HG03378 (cell line): ENCODE measurements around the gene CCDC184.

Experiments used
- ATAC-seq: cut with Tn5 transposase; IDR thresholded peaks from one replicate; pipeline ENCODE4 v1.9.1; 2021; ENCODE audit warnings: mild to moderate bottlenecking, moderate library complexity; ENCODE audit not compliant: unreplicated experiment

Gene CCDC184

DNA sequence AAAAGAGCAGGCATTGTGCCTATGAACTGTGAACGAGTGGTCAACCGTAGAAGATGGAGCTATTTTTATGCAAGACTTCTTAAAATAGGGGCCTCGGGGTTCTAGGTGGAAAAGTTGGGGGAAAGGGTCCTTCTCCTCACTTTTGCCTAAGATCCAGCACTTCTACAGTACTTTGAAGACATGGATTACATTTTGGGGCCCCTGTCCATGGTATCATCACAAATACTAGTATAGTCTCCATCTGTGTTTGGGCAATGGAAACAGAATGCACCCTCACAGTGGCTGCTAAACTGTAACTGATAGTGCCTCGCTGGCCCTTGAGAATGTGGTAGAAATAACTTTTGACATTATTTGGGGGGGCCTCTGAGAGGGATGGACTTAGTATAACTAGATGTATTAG lies 5.5 kb upstream of the CCDC184 start:
- no peak for ATAC-seq

DNA sequence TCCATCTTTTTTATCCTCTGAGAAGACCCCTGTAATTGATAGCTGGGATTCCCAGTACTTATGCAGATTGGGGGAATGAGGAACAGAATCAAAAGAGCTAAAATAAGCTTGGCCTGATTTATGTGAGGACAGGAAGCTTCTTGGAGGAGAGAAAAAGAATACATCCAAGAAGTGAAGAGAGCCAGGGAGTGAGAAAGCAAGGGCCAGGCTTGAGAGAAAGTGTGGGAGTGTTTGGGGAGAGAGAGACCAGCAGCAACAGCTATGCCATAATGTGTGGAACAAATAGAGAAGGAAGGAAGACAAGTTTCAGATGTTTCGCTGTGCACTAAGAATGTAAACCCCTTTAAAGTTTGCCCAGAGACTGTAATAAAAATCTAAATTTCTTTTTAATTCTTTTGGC lies 4.0 kb upstream of the CCDC184 start:
- ATAC-seq: no peak

DNA sequence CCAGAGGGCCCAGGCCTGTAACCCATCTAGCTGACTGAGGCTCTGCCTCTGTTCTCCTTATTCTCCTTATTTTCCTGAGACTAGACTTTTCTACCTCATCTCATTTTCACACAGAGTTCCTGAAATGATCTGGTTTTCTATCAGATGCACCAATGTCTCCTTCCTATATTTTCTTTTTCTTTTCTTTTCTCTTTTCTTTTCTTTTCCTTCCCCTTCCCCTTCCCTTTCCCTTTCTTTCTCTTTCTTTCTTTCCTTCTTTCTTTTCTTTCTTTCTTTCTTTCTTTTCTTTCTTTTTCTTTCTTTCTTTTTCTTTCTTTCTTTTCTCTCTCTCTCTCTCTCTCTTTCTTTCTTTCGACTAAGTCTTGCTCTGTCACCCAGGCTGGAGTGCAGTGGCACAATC lies 3.0 kb upstream of the CCDC184 start:
- ATAC-seq: no peak

DNA sequence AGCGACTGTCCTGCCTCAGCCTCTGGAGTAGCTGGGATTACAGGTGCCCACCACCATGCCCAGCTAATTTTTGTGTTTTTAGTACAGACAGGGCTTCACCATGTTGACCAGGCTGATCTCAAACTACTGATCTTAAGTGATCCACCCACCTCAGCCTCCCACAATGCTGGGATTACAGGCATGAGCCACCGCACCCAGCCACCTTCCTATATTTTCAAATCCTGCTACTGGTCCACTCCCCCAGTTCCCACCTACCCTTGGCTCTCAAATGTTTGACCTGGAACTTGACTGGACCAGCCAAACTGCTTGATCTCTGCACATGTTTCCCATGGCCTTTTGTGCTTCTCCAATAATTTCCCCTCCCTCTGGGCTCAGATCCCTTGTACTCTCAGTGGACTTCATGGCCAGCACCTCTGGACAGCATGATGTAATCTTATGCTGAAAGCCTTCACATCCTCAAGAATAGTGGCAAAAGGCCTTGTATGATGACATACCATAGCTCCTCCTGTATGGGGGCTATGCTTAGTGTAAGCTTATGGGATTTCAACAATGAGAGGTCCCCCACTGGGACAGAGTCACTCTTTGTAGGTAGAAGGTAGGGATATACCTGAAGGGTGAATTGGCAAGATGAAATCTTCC lies 2.5 kb upstream of the CCDC184 start:
- no peak for ATAC-seq

GRCh38 chr12:48182631-48183030 lies 813 bp upstream of the CCDC184 start:
- ATAC-seq: no peak

DNA sequence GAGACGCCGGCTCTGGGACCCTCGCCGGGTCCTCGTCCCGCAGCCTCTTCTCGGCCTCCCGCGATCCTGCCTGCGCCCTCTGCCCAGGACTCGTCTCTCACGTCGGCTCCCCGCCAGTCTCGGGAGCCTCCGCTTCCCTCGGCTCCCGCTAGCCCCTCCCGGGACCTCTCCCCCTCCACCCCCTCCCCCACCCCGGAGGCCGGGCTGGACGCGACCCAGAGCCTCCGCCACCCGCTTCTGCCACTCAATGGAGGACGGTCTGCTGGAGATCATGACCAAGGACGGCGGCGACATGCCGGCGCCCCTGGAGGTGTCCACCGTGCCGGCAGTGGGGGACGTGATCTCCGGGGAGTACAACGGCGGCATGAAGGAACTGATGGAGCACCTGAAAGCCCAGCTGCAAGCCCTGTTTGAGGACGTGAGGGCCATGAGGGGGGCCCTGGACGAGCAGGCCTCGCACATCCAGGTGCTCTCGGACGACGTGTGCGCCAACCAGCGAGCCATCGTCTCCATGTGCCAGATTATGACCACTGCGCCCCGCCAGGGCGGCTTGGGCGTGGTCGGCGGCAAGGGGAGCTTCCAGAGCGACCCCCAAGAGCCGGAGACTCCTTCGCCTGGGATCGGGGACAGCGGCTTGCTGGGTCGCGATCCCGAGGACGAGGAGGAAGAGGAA lies 568 bp downstream of the CCDC184 start:
- no peak for ATAC-seq

DNA sequence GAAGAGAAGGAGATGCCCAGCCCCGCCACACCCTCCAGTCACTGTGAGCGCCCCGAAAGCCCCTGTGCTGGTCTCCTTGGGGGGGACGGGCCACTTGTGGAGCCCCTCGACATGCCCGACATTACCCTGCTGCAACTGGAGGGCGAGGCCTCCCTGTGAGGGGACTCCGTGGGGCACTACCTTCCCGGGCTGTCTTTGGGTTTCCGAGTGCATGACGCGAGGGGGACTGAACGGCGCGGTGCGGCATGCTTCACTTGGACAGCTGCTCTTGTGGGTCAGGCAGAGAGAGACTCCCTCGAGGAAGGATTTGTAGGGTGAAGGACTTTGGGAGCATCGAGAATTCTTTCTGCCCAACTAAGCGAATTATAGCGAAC lies 1.1 kb downstream of the CCDC184 start:
- ATAC-seq: no peak

DNA sequence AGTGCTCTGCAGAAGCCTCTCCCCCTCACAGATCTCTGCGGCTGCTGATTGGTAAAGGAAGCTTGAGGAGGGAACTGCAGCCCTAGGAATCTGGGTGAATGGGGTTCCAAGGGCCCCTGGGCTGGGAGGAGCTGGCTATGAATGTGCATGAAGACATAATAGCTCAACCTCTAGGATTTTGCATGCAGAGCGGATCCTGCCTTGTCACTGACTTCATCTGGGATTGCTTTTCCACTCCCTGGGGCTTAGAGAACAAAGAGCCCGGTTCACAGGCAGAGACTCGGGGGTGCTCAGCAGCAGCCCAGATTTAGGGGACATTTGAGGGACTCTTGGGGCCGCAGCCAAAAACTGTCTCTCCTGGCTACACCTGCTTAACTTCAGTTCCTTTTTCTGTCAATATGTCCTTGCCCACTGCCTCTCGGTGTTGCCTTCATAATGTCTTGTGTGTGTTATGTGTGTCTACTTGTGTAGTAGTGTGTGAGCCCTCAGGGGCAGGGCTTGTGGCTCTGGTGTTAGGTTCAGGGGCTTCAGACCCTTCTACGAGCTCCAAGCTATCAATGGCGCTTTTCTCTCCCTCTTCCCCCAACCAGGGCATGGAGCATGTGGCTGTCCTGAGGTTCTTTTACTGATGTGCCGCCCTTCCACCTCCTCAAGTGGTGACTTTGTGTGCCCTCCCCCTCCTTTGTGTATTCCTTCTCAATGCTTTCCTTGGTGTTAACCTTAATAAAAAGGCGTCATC lies 1.9 kb downstream of the CCDC184 start:
- ATAC-seq: no peak

DNA sequence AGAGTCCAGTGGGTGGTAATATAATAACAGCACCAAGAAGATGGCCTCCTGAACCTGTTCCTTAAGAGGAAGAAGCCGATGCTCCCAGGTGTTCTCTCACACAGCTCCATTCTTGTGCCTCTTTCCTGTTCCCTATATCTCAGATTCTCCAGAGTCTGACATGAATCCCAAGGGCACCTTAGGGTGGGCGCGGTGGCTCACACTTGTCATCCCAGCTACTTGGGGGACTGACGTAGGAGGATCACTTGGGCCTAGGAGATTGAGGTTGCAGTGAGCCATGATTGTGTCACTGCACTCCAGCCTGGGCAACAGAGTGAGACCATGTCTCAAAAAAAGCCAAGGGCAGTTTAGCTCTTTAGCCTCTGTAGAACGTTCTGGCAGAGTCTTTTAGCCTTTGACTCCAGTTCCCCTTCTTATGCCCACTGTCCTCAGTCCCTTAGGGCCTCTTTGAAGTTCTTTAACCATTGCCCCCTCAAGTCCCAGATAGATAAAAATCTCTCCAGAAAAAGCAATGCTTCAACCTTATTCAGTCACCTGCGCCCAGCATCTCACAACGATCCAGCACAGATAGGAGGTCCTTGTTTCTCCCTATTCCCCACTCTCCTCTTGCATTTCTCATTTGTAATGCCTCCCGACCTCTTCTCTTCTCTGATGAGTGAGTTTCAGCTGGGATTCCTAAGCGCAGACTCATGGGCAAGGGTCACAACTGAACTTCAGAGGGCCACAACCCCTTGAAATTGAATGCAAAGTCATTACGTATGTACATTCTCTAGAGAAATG lies 4.7 kb downstream of the CCDC184 start:
- no peak for ATAC-seq

DNA sequence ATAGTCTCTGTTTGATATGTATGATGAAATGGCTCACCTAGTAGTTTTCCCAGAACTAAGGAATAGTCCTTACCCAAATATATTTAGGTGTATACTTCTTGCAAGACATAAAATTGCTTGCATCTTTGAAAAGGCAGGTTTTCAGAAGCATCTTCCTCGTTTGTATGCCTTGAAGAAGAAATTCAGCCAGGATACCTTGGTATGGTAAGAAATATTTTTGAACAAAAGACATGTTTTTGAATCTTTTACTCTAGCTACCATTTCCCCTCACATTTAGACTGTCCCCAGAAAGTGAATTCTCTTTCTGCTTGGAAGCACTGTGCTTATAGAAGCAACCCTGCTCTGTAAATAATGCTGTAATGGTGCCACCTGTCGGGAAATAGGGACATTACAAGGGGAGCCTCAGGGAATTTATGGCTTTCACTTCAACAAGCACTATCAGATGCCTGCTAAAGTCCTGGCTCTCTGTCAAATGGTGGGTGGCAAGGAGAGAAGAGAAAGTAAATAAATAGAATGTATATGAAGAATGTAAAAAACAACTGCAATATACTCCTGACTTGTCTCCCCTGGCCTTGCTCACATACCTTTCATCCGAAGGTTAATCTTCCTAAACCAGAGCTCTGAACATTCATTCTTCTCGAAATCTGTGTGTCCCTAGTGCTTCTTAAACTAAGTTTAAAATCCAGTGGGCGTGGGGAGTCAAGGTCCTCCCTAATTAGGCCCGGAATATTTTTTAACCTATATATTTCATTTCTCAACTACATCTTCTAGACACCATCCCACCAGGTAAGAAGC lies 6.1 kb downstream of the CCDC184 start:
- peak; percentile 65 for ATAC-seq

DNA sequence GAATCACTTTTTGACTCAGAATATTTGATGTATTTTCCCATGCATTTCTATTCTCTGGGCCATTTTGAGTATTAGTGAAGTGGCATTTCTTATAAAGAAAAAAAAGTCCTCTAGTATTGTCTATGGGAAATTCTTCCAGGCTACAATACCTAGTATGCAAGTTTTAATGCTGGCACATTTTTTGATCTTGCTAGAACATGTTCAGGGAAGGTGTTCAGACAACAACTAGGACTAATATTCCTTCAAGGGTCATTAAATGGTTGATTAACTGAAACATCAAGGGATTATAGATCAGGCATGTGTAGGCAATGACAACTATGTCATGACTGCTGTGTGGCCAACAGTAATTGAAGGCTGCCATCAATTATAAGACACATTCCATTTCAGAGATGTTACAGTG lies 7.7 kb downstream of the CCDC184 start:
- ATAC-seq: no peak

GRCh38 chr12:48192861-48193260 lies 9.4 kb downstream of the CCDC184 start:
- no peak for ATAC-seq

- no peak for ATAC-seq
Measured at GRCh38 chr12:48193623-48194022, 10.2 kb downstream of the CCDC184 start.

DNA sequence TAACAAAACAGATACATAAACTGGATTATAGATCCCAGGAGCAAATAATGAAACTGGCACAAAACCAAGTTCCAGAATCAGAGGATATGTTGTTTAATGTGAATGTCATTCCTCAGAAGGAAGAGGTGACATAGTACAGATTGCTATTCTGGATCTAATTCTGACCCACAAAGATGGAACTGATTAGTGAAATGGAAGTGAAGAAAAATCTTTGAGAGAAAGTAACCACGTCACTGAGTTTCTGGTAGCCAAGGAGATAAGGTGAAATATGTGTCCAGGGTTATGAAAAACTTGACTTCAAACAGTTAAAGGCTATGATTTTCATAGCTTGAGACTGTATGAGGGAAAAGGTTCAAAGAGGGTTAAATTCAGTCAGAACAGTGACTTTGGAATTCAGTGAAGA lies 11.4 kb downstream of the CCDC184 start:
- no peak for ATAC-seq

- peak; percentile 18 for ATAC-seq
Measured at GRCh38 chr12:48197549-48197970, 14.1 kb downstream of the CCDC184 start.

- peak; percentile 99 for ATAC-seq
Measured at GRCh38 chr12:48197971-48198671, 14.7 kb downstream of the CCDC184 start.

DNA sequence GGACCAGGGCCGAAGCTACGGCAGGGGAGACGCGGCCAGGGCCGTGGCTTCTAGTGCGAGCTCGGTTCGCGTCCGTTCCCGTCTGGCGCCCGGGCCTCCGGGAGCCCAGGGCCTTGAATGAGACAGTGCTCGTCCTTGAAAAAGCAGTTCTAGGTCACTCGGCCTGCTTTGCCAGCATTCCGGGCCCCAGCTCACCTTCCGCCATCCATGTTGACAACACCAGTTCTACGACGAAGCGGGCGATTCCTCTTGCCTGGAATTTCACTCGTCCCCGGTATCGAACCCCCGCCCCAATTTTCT lies 15.2 kb downstream of the CCDC184 start:
- ATAC-seq: no peak

DNA sequence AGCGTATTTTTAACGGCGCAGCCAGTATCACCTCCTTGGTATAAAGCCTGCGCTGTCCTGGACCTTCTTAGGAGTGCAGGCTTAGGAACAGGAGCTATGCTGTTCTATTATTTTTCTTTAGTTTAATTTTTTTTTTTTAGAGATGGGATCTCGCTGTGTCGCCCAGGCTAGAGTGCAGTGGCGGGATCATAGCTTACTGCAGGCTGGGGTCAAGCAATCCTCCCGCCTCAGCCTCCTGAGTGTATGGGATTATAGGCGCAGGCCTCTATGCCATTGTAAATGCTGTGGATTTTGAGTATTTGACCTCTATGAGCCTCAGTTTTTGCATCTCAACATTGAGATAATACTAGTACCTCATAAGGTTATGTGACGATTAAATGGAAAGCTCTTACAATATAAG lies 15.5 kb downstream of the CCDC184 start:
- no peak for ATAC-seq

GRCh38 chr12:48199774-48200221 lies 16.4 kb downstream of the CCDC184 start:
- ATAC-seq: no peak

- ATAC-seq: no peak
Measured at GRCh38 chr12:48201091-48201490, 17.6 kb downstream of the CCDC184 start.
